ENCODE measurements around the gene TRPM3.

TRPM3 gene

DNA sequence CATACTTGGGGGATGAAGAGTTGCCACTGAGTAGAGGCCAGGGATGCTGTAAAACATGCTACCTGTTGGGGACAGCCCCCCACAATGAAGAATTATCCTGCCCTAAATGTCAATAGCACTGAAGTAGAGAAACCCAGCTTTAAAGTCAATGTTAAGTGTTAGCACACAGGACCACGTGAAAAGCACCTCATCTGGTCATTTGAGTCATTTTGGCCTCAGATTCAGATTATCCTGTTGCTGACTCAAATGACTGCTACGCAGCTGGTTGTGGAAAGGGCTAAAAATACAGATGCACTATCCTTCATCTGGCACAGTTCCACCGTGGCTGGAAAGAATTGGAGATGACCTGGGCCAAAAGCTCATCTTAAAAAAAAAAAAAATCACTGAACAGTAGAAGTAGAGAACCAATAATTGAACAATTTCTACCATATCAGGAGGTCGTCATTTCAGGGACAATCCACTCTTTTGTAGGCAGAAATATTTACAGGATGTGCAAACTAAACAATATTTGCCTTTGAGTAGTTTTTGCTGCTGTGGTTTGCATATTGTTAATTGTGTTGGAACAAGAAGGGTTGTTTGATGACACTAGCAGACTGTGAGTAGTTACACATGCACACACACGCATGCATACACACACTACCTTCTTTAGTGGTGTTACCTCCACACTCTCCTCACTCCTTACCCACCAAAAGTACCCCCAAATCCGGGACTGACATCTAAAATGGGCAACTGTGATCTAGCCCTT, 511.7 kb downstream of the TRPM3 start:
- Histone ChIP-seq H3K4me3 (replicated peaks; ENCODE audit: insufficient read depth, low read length) (no peak overlapping the region), H3K27me3 (ENCODE audit: insufficient read depth, poor library complexity, severe bottlenecking) (no peaks in the 10 kb centered on the region), H3K27ac (replicated peaks) (no peak overlapping the region)
- TF ChIP-seq SPI1 (IDR thresholded peaks at IDR 0.05; ENCODE audit: borderline replicate concordance, low read depth) (no peak), GABPA (IDR thresholded peaks at IDR 0.05; ENCODE audit: low read depth) (no peak), POLR2AphosphoS5 (IDR thresholded peaks at IDR 0.05; ENCODE audit: low read depth) (no peak)
- TF ChIP-seq, protein P1, sequence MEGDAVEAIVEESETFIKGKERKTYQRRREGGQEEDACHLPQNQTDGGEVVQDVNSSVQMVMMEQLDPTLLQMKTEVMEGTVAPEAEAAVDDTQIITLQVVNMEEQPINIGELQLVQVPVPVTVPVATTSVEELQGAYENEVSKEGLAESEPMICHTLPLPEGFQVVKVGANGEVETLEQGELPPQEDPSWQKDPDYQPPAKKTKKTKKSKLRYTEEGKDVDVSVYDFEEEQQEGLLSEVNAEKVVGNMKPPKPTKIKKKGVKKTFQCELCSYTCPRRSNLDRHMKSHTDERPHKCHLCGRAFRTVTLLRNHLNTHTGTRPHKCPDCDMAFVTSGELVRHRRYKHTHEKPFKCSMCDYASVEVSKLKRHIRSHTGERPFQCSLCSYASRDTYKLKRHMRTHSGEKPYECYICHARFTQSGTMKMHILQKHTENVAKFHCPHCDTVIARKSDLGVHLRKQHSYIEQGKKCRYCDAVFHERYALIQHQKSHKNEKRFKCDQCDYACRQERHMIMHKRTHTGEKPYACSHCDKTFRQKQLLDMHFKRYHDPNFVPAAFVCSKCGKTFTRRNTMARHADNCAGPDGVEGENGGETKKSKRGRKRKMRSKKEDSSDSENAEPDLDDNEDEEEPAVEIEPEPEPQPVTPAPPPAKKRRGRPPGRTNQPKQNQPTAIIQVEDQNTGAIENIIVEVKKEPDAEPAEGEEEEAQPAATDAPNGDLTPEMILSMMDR (IDR thresholded peaks at IDR 0.05; ENCODE audit: insufficient read depth, low read length), result no peak
- TF ChIP-seq, protein P2, sequence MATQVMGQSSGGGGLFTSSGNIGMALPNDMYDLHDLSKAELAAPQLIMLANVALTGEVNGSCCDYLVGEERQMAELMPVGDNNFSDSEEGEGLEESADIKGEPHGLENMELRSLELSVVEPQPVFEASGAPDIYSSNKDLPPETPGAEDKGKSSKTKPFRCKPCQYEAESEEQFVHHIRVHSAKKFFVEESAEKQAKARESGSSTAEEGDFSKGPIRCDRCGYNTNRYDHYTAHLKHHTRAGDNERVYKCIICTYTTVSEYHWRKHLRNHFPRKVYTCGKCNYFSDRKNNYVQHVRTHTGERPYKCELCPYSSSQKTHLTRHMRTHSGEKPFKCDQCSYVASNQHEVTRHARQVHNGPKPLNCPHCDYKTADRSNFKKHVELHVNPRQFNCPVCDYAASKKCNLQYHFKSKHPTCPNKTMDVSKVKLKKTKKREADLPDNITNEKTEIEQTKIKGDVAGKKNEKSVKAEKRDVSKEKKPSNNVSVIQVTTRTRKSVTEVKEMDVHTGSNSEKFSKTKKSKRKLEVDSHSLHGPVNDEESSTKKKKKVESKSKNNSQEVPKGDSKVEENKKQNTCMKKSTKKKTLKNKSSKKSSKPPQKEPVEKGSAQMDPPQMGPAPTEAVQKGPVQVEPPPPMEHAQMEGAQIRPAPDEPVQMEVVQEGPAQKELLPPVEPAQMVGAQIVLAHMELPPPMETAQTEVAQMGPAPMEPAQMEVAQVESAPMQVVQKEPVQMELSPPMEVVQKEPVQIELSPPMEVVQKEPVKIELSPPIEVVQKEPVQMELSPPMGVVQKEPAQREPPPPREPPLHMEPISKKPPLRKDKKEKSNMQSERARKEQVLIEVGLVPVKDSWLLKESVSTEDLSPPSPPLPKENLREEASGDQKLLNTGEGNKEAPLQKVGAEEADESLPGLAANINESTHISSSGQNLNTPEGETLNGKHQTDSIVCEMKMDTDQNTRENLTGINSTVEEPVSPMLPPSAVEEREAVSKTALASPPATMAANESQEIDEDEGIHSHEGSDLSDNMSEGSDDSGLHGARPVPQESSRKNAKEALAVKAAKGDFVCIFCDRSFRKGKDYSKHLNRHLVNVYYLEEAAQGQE (IDR thresholded peaks at IDR 0.05; ENCODE audit: insufficient replicate concordance, low read depth), result no peak
- DNase-seq (ENCODE audit: low read depth in 1 of 2, low spot score in 1 of 2), result no peak

- Histone ChIP-seq H3K27ac (replicated peaks) (no peak overlapping the region), H3K27me3 (ENCODE audit: insufficient read depth, poor library complexity, severe bottlenecking) (no peaks in the 10 kb centered on the region), H3K4me3 (replicated peaks; ENCODE audit: insufficient read depth, low read length) (no peak overlapping the region)
- no peak for DNase-seq (ENCODE audit: low read depth in 1 of 2, low spot score in 1 of 2)
- TF ChIP-seq SPI1 (IDR thresholded peaks at IDR 0.05; ENCODE audit: borderline replicate concordance, low read depth), result no peak
- TF ChIP-seq GABPA (IDR thresholded peaks at IDR 0.05; ENCODE audit: low read depth), result no peak
- no peak for TF ChIP-seq POLR2AphosphoS5 (IDR thresholded peaks at IDR 0.05; ENCODE audit: low read depth)
- TF ChIP-seq, protein P2 (IDR thresholded peaks at IDR 0.05; ENCODE audit: insufficient replicate concordance, low read depth), result no peak
- TF ChIP-seq, protein P1 (IDR thresholded peaks at IDR 0.05; ENCODE audit: insufficient read depth, low read length), result no peak
Observed at GRCh38 chr9:70609011-70609410, 512.4 kb downstream of the TRPM3 start.

- DNase-seq (ENCODE audit: low read depth in 1 of 2, low spot score in 1 of 2), result peak; percentile 74 to 88
- H3K27me3 ChIP-seq (ENCODE audit: insufficient read depth, poor library complexity, severe bottlenecking), result no peaks in the 10 kb centered on the region
- peak overlapping the region; percentile 52 for H3K27ac ChIP-seq (replicated peaks)
- TF ChIP-seq POLR2AphosphoS5 (IDR thresholded peaks at IDR 0.05; ENCODE audit: low read depth), result peak; percentile 69
- 0 out of 2 replicates have a peak, but pooled peaks have one; percentile 46 for TF ChIP-seq GABPA (IDR thresholded peaks at IDR 0.05; ENCODE audit: low read depth)
- peak; percentile 100 for TF ChIP-seq SPI1 (IDR thresholded peaks at IDR 0.05; ENCODE audit: borderline replicate concordance, low read depth)
- TF ChIP-seq, protein P1 (IDR thresholded peaks at IDR 0.05; ENCODE audit: insufficient read depth, low read length), result no peak
- H3K4me3 ChIP-seq (replicated peaks; ENCODE audit: insufficient read depth, low read length), result no peak overlapping the region
Observed at GRCh38 chr9:70607926-70608325, 513.5 kb downstream of the TRPM3 start.
